Calu3 (cell line): ENCODE results near the gene GIN1. TPM values are rescaled to one million over a fixed set of nuclear protein-coding genes. Genes with fewer than 3 reads are reported as not detected.

Experiments
- BruUV-seq: library from RNA; stranded (reverse); fragments of 400-500 nt; replicated peaks from 2 replicates; lab custom pipeline; 2021; lab: Mats Ljungman, UMichigan
- CTCF ChIA-PET: fragments of 300-600 bp; sonication (Branson Sonifier 250); formaldehyde crosslinking; loops from one replicate; lab custom pipeline; 2022; ENCODE audit warnings: antibody characterized with exemption; lab: Charles Lee
- DNase-seq: peaks from one replicate; pipeline ENCODE4 v3.0.0; 2022
- H3K27ac Mint-ChIP-seq: one replicate; pipeline ENCODE4 v1.8.0; 2022; ENCODE audit warnings: mixed read lengths; ENCODE audit not compliant: unreplicated experiment
- H3K27me3 Mint-ChIP-seq: one replicate; pipeline ENCODE4 v1.8.0; 2022; ENCODE audit warnings: mixed read lengths; ENCODE audit not compliant: unreplicated experiment
- H3K36me3 Mint-ChIP-seq: one replicate; pipeline ENCODE4 v1.8.0; 2022; ENCODE audit warnings: mild to moderate bottlenecking, moderate library complexity, mixed read lengths; ENCODE audit not compliant: insufficient read depth, unreplicated experiment
- H3K4me1 Mint-ChIP-seq: one replicate; pipeline ENCODE4 v1.8.0; 2022; ENCODE audit warnings: mild to moderate bottlenecking, low read depth, mixed read lengths; ENCODE audit not compliant: unreplicated experiment
- H3K4me3 Mint-ChIP-seq: one replicate; pipeline ENCODE4 v1.8.0; 2022; ENCODE audit warnings: mild to moderate bottlenecking, low read depth, moderate library complexity, mixed read lengths; ENCODE audit not compliant: unreplicated experiment
- H3K9me3 Mint-ChIP-seq: one replicate; pipeline ENCODE4 v1.8.0; 2022; ENCODE audit warnings: low read depth, mixed read lengths; ENCODE audit not compliant: unreplicated experiment
- CTCF ChIP-seq: fragments of 200-600 bp; IDR thresholded peaks from one replicate; pipeline ENCODE4 v1.8.0; 2022; ENCODE audit warnings: antibody characterized with exemption; ENCODE audit not compliant: unreplicated experiment
- intact Hi-C: fragments of 100-400 bp; cut with micrococcal nuclease; formaldehyde crosslinking; loops from one replicate; pipeline ENCODE4 v1.10.0; 2022; ENCODE audit not compliant: unreplicated experiment
- total RNA-seq: library from RNA; stranded (reverse); gene quantifications from 2 replicates; pipeline ENCODE4 v1.2.3, GENCODE V29; 2022

GIN1 gene
- total RNA-seq, 1 experiment from 2014 or later = 12.0 TPM

GRCh38 chr5:103133231-103133630, 13.3 kb upstream of the GIN1 start:
- no peaks in the 10 kb centered on the region for H3K4me1 Mint-ChIP-seq
- H3K4me3 Mint-ChIP-seq = no peak overlapping the region
- H3K36me3 Mint-ChIP-seq = no peaks in the 10 kb centered on the region
- no peak overlapping the region for H3K27ac Mint-ChIP-seq
- H3K27me3 Mint-ChIP-seq = no peaks in the 10 kb centered on the region
- no peak for TF ChIP-seq CTCF
- BruUV-seq = no TSS peak
- intact Hi-C loops = loop anchor here (10.0 kb wide), 1 partner anchor 598 kb away; no protein-coding TSS in a partner anchor
- no peaks in the 10 kb centered on the region for H3K9me3 Mint-ChIP-seq
- CTCF ChIA-PET = no interaction called here
- DNase-seq = no peak

- CTCF ChIA-PET = no interaction called here
- Mint-ChIP-seq H3K4me1 (no peaks in the 10 kb centered on the region), H3K27me3 (no peaks in the 10 kb centered on the region), H3K9me3 (no peaks in the 10 kb centered on the region), H3K4me3 (no peak overlapping the region), H3K27ac (no peak overlapping the region), H3K36me3 (no peaks in the 10 kb centered on the region)
- intact Hi-C loops = loop anchor here (10.0 kb wide), 1 partner anchor 598 kb away; no protein-coding TSS in a partner anchor
- no peak for TF ChIP-seq CTCF
- no TSS peak for BruUV-seq
- DNase-seq = no peak
Measured at GRCh38 chr5:103132684-103133083, 12.7 kb upstream of the GIN1 start.

GRCh38 chr5:103128202-103128601, 8.3 kb upstream of the GIN1 start:
- Mint-ChIP-seq H3K36me3 (no peaks in the 10 kb centered on the region), H3K9me3 (no peaks in the 10 kb centered on the region), H3K4me1 (no peaks in the 10 kb centered on the region), H3K27ac (no peak overlapping the region), H3K27me3 (no peaks in the 10 kb centered on the region), H3K4me3 (no peak overlapping the region)
- intact Hi-C loops = no loop called here
- no TSS peak for BruUV-seq
- DNase-seq = no peak
- CTCF ChIA-PET = interaction anchor here (1.1 kb wide), 1 partner anchor 12 kb away, joined by 4 read pairs; no protein-coding TSS in a partner anchor
- TF ChIP-seq CTCF = no peak

- Mint-ChIP-seq H3K9me3 (no peaks in the 10 kb centered on the region), H3K4me1 (peaks cover 7% of the 10 kb centered on the region), H3K36me3 (no peaks in the 10 kb centered on the region), H3K27ac (no peak overlapping the region), H3K4me3 (no peak overlapping the region), H3K27me3 (no peaks in the 10 kb centered on the region)
- intact Hi-C loops = no loop called here
- CTCF ChIA-PET = no interaction called here
- DNase-seq = no peak
- BruUV-seq = no TSS peak
- no peak for TF ChIP-seq CTCF
Measured at GRCh38 chr5:103127292-103127817, 7.4 kb upstream of the GIN1 start.
